HG03135 (cell line): ENCODE data around the gene FAM118B.
"Not testable (repeated sequence)": the region's sequence is repeated elsewhere in the genome, so short reads cannot be mapped to it uniquely, and the experiment has no call there.

Source experiments
- ATAC-seq: cut with Tn5 transposase; IDR thresholded peaks from one replicate; pipeline ENCODE4 v1.9.1; 2021; ENCODE audit warnings: mild to moderate bottlenecking, moderate library complexity; ENCODE audit not compliant: unreplicated experiment

The FAM118B gene

DNA sequence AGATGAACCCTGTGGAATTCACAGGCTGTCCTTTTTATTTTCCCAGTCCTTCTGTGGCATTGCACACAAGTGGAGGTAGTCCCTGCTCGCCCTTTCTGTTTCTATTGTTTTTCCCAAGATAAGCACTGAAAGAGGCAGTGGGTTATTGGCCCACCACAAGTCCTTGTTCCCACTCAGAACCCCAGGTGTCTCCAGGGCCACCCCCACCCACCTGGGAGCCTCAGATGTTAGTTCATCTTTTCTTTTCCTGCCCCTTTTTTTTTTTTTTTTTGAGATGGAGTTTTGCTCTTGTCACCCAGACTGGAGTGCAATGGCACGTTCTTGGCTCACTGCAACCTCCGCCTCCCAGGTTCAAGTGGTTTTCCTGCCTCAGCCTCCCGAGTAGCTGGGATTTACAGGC, 97.2 kb downstream of the FAM118B start:
- ATAC-seq = not testable (repeated sequence)

DNA sequence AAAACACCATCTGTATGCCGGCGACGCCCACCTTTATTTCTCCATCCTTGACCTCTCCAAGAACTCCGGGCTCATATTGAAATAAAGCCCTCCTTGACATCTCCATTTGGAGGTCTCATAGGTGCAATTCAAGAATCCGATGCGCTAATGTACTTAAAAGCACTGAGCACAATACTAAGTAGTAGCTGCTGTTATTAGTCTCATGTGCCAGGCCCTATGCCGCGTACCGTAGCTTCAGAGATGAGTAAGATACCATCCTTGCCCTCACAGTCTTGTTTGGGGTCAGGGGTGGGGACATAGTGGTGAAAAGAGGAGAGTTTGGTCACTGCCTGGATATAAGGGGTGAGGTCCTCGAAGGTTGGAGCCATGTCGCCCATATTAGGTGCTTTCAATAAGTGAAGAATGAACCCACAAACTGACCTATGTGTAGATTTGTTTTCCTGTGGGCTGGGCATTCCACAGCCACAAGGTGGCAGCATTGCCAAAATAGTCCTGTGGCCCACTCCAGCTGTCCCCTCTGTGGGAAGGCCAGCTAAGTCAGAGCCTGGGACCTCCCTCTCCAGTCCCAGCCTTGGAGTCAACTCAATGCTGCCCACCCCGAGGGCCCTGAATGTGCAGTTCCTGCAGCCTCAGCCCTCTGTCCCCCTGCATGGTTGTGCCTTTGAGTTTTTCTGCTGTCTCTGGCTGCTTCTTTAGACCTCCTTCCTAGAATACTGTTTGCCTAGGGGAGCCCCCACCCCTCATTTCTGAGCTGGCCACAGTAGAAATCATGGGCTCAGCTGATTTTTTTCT, 98.8 kb downstream of the FAM118B start:
- ATAC-seq = no peak

DNA sequence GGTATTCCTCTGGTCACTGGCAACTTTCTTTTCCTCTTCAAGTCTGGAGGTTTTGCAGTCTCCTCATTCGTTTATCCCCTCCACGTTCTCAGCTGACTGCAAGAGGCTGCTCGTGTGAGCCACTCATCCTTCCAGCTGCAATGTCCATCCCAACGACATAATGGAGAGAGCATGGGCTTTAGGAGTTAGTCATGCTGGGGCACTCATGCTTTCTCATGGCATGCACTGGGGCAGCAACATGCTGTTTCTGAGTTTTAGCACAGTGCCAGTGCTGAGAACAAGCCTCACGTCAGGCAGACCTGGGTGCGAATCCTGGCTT, 99.4 kb downstream of the FAM118B start:
- no peak for ATAC-seq

DNA sequence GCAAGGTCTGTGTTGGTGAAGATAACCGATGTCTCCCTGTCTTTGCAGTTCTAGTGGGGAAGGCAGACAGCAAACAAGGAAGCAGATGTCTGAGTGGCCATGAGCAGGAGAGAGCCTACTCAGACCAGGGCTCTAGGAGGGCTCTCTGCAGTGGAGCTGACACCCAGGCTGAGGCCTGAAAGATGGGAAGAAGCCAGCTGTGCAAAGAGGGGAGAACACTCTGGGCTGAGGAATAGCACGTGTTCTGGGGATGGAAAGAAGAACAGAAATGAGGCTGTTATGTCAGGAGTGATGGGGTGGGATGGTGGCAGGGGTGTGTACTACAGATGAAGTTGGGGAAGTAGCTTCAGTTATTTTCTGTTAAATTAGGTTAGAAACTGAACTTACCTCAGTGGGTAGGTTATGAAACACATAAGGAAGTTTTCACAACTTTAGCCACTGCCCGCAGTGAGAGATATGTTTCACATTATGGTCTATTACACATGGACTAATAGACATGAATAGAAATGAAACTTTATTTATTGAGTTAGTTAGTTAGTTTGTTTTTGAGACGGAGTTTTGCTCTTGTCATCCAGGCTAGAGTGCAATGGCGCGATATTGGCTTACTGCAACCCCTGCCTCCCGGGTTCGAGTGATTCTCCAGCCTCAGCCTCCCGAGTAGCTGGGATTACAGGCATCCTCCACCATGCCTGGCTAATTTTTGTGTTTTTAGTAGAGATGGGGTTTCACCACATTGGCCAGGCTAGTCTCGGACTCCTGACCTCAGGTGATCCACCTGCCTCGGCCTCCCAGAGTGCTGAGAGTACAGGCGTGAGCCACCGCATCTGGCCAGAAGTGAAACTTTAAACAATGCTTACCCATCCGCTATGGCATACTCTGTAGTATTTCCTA, 100.1 kb downstream of the FAM118B start:
- ATAC-seq = peak; percentile 67
